Activated CD4-positive, alpha-beta T cell treated with anti-CD3 and anti-CD28 coated beads for 48 hours (primary cell): ENCODE results near the gene PPP1R1C.

ENCODE experiments used
- DNase-seq: peaks from one replicate; pipeline ENCODE4 v3.0.0-alpha.2; 2020

The PPP1R1C gene

GRCh38 chr2:181972431-181973170 is 13.1 kb upstream of the PPP1R1C start:
- DNase-seq = no peak

- DNase-seq = no peak
Measured at GRCh38 chr2:181973171-181973783, 12.4 kb upstream of the PPP1R1C start.

- DNase-seq = peak; percentile 53
Measured at GRCh38 chr2:181977661-181978350, 7.8 kb upstream of the PPP1R1C start.

GRCh38 chr2:181978351-181979150 is 7.1 kb upstream of the PPP1R1C start:
- DNase-seq = no peak

GRCh38 chr2:181984060-181984459 is 1.6 kb upstream of the PPP1R1C start:
- no peak for DNase-seq

GRCh38 chr2:181984814-181985631 is 630 bp upstream of the PPP1R1C start:
- no peak for DNase-seq

GRCh38 chr2:181988154-181988924 is 2.7 kb downstream of the PPP1R1C start:
- DNase-seq = no peak

- no peak for DNase-seq
Measured at GRCh38 chr2:181989099-181989498, 3.4 kb downstream of the PPP1R1C start.

GRCh38 chr2:181991171-181991885 is 5.7 kb downstream of the PPP1R1C start:
- DNase-seq = no peak

- DNase-seq = no peak
Measured at GRCh38 chr2:181992776-181993175, 7.1 kb downstream of the PPP1R1C start.

GRCh38 chr2:181995289-181995688 is 9.6 kb downstream of the PPP1R1C start:
- DNase-seq = no peak

- no peak for DNase-seq
Measured at GRCh38 chr2:181998041-181998835, 12.6 kb downstream of the PPP1R1C start.

GRCh38 chr2:181998891-181999654 is 13.4 kb downstream of the PPP1R1C start:
- no peak for DNase-seq

- no peak for DNase-seq
Measured at GRCh38 chr2:181999911-182000310, 14.3 kb downstream of the PPP1R1C start.

- no peak for DNase-seq
Measured at GRCh38 chr2:182004945-182005520, 19.4 kb downstream of the PPP1R1C start.

GRCh38 chr2:182006595-182007341 is 21.1 kb downstream of the PPP1R1C start:
- DNase-seq = no peak

- peak; percentile 4 for DNase-seq
Measured at GRCh38 chr2:182014284-182014683, 28.6 kb downstream of the PPP1R1C start.
